Heart left ventricle (tissue), 16 donors: Measurements from ENCODE around the gene SALL3. TPM values are rescaled to one million over a fixed set of nuclear protein-coding genes. Genes with fewer than 3 reads are reported as not detected.

Experiments used
- ATAC-seq, 4 donors: fragments of 200-7000 bp; cut with Tn5 transposase; one replicate each; pipeline ENCODE4 v1.9.1; 2020 to 2022; ENCODE audit warnings: moderate library complexity in 4 of 4, mild to moderate bottlenecking in 3 of 4, moderate number of reproducible peaks in 1 of 4
- DNase-seq, 5 donors: peaks; one replicate each; pipeline ENCODE4 v3.0.0-alpha.2; 2020
- H3K27ac ChIP-seq, 12 donors: fragments of 200-600 bp; sonication (generic) in 4 of 12; one replicate each; pipeline versions ENCODE4 v1.5.0 to v1.8.0; 2016 to 2022; ENCODE audit warnings: mild to moderate bottlenecking in 2 of 12
- H3K27me3 ChIP-seq, 9 donors: fragments of 200-600 bp; sonication (generic) in 2 of 9; one replicate each; pipeline versions ENCODE4 v1.5.1 to v1.8.0; 2016 to 2022; ENCODE audit warnings: mild to moderate bottlenecking in 3 of 9
- H3K36me3 ChIP-seq, 9 donors: fragments of 200-600 bp; sonication (generic) in 2 of 9; one replicate each; pipeline versions ENCODE4 v1.5.0 to v1.8.0; 2018 to 2022; ENCODE audit warnings: mild to moderate bottlenecking in 2 of 9
- H3K4me1 ChIP-seq, 12 donors: fragments of 200-600 bp; sonication (generic) in 4 of 12; one replicate each; pipeline versions ENCODE4 v1.5.0 to v1.8.0; 2016 to 2022; ENCODE audit warnings: mild to moderate bottlenecking in 3 of 12
- H3K4me3 ChIP-seq, 12 donors: fragments of 200-600 bp; sonication (generic) in 4 of 12; one replicate each; pipeline versions ENCODE4 v1.5.0 to v1.8.0; 2017 to 2022; ENCODE audit warnings: mild to moderate bottlenecking in 9 of 12, moderate library complexity in 4 of 12
- H3K9me3 ChIP-seq, 12 donors: fragments of 200-600 bp; sonication (generic) in 4 of 12; one replicate each; pipeline versions ENCODE4 v1.5.0 to v1.8.0; 2016 to 2022; ENCODE audit warnings: mild to moderate bottlenecking in 1 of 12
- CTCF ChIP-seq, 12 donors: fragments of 200-600 bp; sonication (generic) in 4 of 12; IDR thresholded peaks; one replicate each; pipeline versions ENCODE4 v1.5.0 to v1.8.0; 2018 to 2022; ENCODE audit warnings: antibody characterized with exemption in 12 of 12, mild to moderate bottlenecking in 5 of 12
- POLR2A ChIP-seq, 2 donors: fragments of 450-650 bp; IDR thresholded peaks; one replicate each; pipeline ENCODE4 v1.6.1; 2017; ENCODE audit warnings: antibody characterized with exemption in 2 of 2, mild to moderate bottlenecking in 2 of 2, moderate library complexity in 2 of 2
- WGBS, 4 donors: extraction: QIAGEN DNeasy Blood & Tissue Kit in 2 of 4; methylation state at CpG; one replicate each; pipeline versions ENCODE4 v1.1.5 to v1.1.7; 2013 to 2018; 5-methylcytosine and 5-hydroxymethylcytosine counted together
- intact Hi-C, 10 donors: fragments of 100-400 bp; cut with DNase I; formaldehyde crosslinking; loops; one replicate each; pipeline versions ENCODE4 v1.11.1 to v1.14.2; 2022
- polyA plus RNA-seq, 2 donors: library from polyadenylated mRNA; stranded (reverse); fragments of 200-250 nt; gene quantifications; one replicate each; pipeline ENCODE4 v1.2.3, GENCODE V29; 2013
- total RNA-seq, 9 donors: library from RNA; depleted of rRNA in 2 of 9; stranded (reverse); fragments of >200 nt in 2 of 9; fragmentation: NEBNext Ultra II Directional in 3 of 9; extraction: Animal tissue kit (Norgen Biotek cat#: 25700) in 3 of 9; gene quantifications; one replicate each; pipeline versions ENCODE4 v1.1.0 to v1.2.4, GENCODE V29; 2016 to 2023
- donor health status: ischemic (EF 13 %, LVEDD 7.1; RV severe dilation, severe dysfunction).
- donor health status: healthy with polysubstance abuse.
- donor health status: DM: no; HTN: yes; CAD: no.
- donor health status: DM: no; HTN: no; CAD: no.
- donor health status: ischemic (EF 25% LVEDD 6.9; RV normal size, moderate dysfunction).
- donor health status: ischemic (EF 25% LVEDD 5.7; RV mildly dilated, moderate dysfunction).
- donor health status: healthy.
- donor health status: DM: yes; HTN: yes; CAD: no.
- donor health status: ischemic (EF 35%, LVEDD 5.7; RV mildly dilated, moderate dysfunction).
- donor health status: nonischemic (EF 11% LVEDD 7.7; RV severe dilation, severe dysfunction).
- donor health status: DM: yes; HTN: yes; CAD: no.
- donor health status: PGD.
- donor health status: ischemic (EF 29% LVEDD 5.4; RV normal size, mild dysfunction).
- donor health status: nonischemic (EF 23%, LVEDD 6.1; RV moderate dilation, normal function).

The SALL3 gene
- total and polyA plus RNA-seq, 11 donors: 0.04 to 0.17 (median 0.06) TPM; not detected in 3

- ATAC-seq: no peak
- no peak for DNase-seq
- Histone ChIP-seq H3K4me1 (no peaks in the 10 kb centered on the region), H3K4me3 (no peak overlapping the region), H3K36me3 (no peaks in the 10 kb centered on the region), H3K27ac (no peak overlapping the region), H3K9me3 (no peaks in the 10 kb centered on the region), H3K27me3 (peaks cover 0 to 7% (median 0%) of the 10 kb centered on the region in 9 donors)
- intact Hi-C loops: no loop called here
- WGBS, 4 donors: 88 to 98% (median 93%) methylated on average over 5 of the region's 5 CpGs
- TF ChIP-seq CTCF (IDR thresholded peaks at IDR 0.05) (no peak), POLR2A (IDR thresholded peaks at IDR 0.05) (no peak)
Observed at GRCh38 chr18:79043288-79043687, 63.7 kb downstream of the SALL3 start.

- Histone ChIP-seq H3K27me3 (peaks cover 0 to 16% (median 0%) of the 10 kb centered on the region in 9 donors), H3K27ac (no peak overlapping the region), H3K4me1 (no peaks in the 10 kb centered on the region), H3K9me3 (no peaks in the 10 kb centered on the region), H3K36me3 (no peaks in the 10 kb centered on the region), H3K4me3 (no peak overlapping the region)
- DNase-seq (no peak), ATAC-seq (peak in 1 of 4 donors; percentile 24)
- TF ChIP-seq CTCF (IDR thresholded peaks at IDR 0.05) (no peak), POLR2A (IDR thresholded peaks at IDR 0.05) (no peak)
- intact Hi-C loops: no loop called here
- 65 to 77% (median 73%) methylated on average over 14 of the region's 14 CpGs for WGBS, 4 donors
Observed at GRCh38 chr18:79046522-79046921, 66.9 kb downstream of the SALL3 start.

- H3K9me3 ChIP-seq: no peaks in the 10 kb centered on the region
- no peak overlapping the region for H3K27ac ChIP-seq
- peaks cover 0 to 16% (median 0%) of the 10 kb centered on the region in 9 donors for H3K27me3 ChIP-seq
- intact Hi-C loops: no loop called here
- DNase-seq: no peak
- 92 to 94% (median 93%) methylated on average over 31 to 36 of the region's 36 CpGs for WGBS, 4 donors
- no peak for TF ChIP-seq CTCF (IDR thresholded peaks at IDR 0.05)
- no peak for TF ChIP-seq POLR2A (IDR thresholded peaks at IDR 0.05)
- no peak overlapping the region for H3K4me3 ChIP-seq
- H3K36me3 ChIP-seq: no peaks in the 10 kb centered on the region
- no peak for ATAC-seq
- no peaks in the 10 kb centered on the region for H3K4me1 ChIP-seq
Observed at GRCh38 chr18:79047556-79048244, 68.1 kb downstream of the SALL3 start.

GRCh38 chr18:79048245-79048632, 68.6 kb downstream of the SALL3 start:
- no peak for ATAC-seq

More at GRCh38 chr18:79048245-79048632, 68.6 kb downstream of the SALL3 start:
- H3K4me1 ChIP-seq: no peaks in the 10 kb centered on the region
- H3K27me3 ChIP-seq: peaks cover 0 to 16% (median 0%) of the 10 kb centered on the region in 9 donors
- H3K9me3 ChIP-seq: no peaks in the 10 kb centered on the region
- no peak for DNase-seq
- H3K27ac ChIP-seq: no peak overlapping the region
- intact Hi-C loops: no loop called here
- no peaks in the 10 kb centered on the region for H3K36me3 ChIP-seq
- WGBS, 4 donors: 87 to 94% (median 89%) methylated on average over 8 of the region's 8 CpGs
- TF ChIP-seq POLR2A (IDR thresholded peaks at IDR 0.05) (no peak), CTCF (IDR thresholded peaks at IDR 0.05) (no peak)
- no peak overlapping the region for H3K4me3 ChIP-seq
